Lower leg skin (tissue), 4 donors: Measurements from ENCODE around the gene IL23A. TPM values are rescaled to one million over a fixed set of nuclear protein-coding genes. Genes with fewer than 3 reads are reported as not detected.
"Not testable (repeated sequence)": the region's sequence is repeated elsewhere in the genome, so short reads cannot be mapped to it uniquely, and the experiment has no call there.

ENCODE experiments used
- DNase-seq, 2 donors: peaks; one replicate each; pipeline ENCODE4 v3.0.0-alpha.2; 2019; ENCODE audit warnings: low spot score in 2 of 2
- H3K4me3 ChIP-seq: fragments of 200-600 bp; sonication (generic); 2 replicates; pipeline ENCODE4 v1.5.1; 2017; ENCODE audit warnings: mild to moderate bottlenecking, low read depth; ENCODE audit not compliant: poor library complexity, severe bottlenecking
- POLR2A ChIP-seq, 2 donors: fragments of 450-650 bp; IDR thresholded peaks; one replicate each; pipeline ENCODE4 v1.6.1; 2016 to 2017; ENCODE audit warnings: antibody characterized with exemption in 2 of 2, mild to moderate bottlenecking in 1 of 2, moderate library complexity in 1 of 2
- WGBS, 2 donors: methylation state at CpG; one replicate each; pipeline ENCODE4 v1.1.5; 2018; 5-methylcytosine and 5-hydroxymethylcytosine counted together
- intact Hi-C: fragments of 100-400 bp; cut with DNase I; formaldehyde crosslinking; loops from one replicate; pipeline ENCODE4 v1.15.0; 2023; ENCODE audit warnings: low total_unique reads
- total RNA-seq, 4 donors: library from RNA; depleted of rRNA; stranded (reverse); fragments of >200 nt; gene quantifications; one replicate each; pipeline ENCODE4 v1.1.0, GENCODE V29; 2016
- TF ChIP-seq, protein P1 (sequence below), 3 donors: fragments of 450-650 bp; IDR thresholded peaks; one replicate each; pipeline ENCODE4 v1.5.1; 2016; ENCODE audit warnings: antibody characterized with exemption in 3 of 3, mild to moderate bottlenecking in 3 of 3, moderate library complexity in 2 of 3

IL23A gene
- total RNA-seq, 4 donors from 2014 or later = 0.45 TPM; not detected in 3

GRCh38 chr12:56336361-56337167, 2.1 kb upstream of the IL23A start:
- no peak for DNase-seq
- TF ChIP-seq, protein P1, sequence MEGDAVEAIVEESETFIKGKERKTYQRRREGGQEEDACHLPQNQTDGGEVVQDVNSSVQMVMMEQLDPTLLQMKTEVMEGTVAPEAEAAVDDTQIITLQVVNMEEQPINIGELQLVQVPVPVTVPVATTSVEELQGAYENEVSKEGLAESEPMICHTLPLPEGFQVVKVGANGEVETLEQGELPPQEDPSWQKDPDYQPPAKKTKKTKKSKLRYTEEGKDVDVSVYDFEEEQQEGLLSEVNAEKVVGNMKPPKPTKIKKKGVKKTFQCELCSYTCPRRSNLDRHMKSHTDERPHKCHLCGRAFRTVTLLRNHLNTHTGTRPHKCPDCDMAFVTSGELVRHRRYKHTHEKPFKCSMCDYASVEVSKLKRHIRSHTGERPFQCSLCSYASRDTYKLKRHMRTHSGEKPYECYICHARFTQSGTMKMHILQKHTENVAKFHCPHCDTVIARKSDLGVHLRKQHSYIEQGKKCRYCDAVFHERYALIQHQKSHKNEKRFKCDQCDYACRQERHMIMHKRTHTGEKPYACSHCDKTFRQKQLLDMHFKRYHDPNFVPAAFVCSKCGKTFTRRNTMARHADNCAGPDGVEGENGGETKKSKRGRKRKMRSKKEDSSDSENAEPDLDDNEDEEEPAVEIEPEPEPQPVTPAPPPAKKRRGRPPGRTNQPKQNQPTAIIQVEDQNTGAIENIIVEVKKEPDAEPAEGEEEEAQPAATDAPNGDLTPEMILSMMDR (IDR thresholded peaks at IDR 0.05) = no peak
- TF ChIP-seq POLR2A (IDR thresholded peaks at IDR 0.05) = no peak
- intact Hi-C loops = no loop called here
- WGBS, 2 donors = 69 to 75% methylated on average over 9 of the region's 9 CpGs
- no peak overlapping the region for H3K4me3 ChIP-seq

DNA sequence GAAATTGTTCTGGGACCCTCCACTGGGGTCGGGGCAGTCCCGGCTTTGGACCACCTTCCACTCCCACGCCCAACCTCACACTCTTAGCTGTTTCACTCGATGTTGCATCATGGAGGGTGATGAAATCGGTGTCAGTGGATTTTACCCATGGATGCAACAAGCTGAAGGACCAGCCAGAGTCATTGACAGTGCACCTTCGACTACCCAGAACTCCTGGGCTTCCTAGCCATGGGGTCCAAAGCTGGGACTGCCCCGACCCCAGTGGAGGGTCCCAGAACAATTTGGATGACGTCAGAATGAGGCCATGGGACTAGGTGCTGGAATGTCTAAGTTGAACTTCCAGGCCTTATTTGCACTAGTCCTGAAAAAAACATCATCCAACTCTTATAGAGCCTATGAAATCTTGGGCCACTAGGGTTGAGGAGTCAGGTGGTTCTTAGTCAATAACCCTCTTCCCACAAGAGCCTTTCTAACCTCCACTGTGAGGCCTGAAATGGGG, 882 bp upstream of the IL23A start:
- TF ChIP-seq POLR2A (IDR thresholded peaks at IDR 0.05) = no peak
- TF ChIP-seq, protein P1 (IDR thresholded peaks at IDR 0.05) = no peak
- WGBS, 2 donors = 80 to 86% methylated on average over 8 of the region's 8 CpGs
- no peak for DNase-seq
- no peak overlapping the region for H3K4me3 ChIP-seq
- intact Hi-C loops = no loop called here

DNA sequence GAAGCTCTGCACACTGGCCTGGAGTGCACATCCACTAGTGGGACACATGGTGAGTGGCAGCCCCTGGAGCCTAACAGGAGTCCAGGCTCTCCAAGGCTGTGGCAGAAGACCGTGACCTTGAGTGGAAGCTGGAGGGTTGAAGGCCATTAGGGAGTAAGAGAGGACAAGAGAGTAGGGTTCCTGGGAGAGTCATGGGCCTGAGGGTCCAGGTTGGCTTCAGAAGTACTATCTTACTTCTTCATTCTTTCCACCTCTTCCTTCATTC, 406 bp downstream of the IL23A start:
- no peak overlapping the region for H3K4me3 ChIP-seq
- intact Hi-C loops = no loop called here
- no peak for DNase-seq
- TF ChIP-seq, protein P1 (IDR thresholded peaks at IDR 0.05) = no peak
- no peak for TF ChIP-seq POLR2A (IDR thresholded peaks at IDR 0.05)
- 92 to 95% methylated on average over 1 of the region's 1 CpG for WGBS, 2 donors

- no peak for DNase-seq
- no peak for TF ChIP-seq POLR2A (IDR thresholded peaks at IDR 0.05)
- TF ChIP-seq, protein P1 (IDR thresholded peaks at IDR 0.05) = no peak
- WGBS, 2 donors = 23 to 36% methylated on average over 1 of the region's 1 CpG
- intact Hi-C loops = no loop called here
- H3K4me3 ChIP-seq = no peak overlapping the region
Observed at GRCh38 chr12:56341616-56342015, 2.9 kb downstream of the IL23A start.

DNA sequence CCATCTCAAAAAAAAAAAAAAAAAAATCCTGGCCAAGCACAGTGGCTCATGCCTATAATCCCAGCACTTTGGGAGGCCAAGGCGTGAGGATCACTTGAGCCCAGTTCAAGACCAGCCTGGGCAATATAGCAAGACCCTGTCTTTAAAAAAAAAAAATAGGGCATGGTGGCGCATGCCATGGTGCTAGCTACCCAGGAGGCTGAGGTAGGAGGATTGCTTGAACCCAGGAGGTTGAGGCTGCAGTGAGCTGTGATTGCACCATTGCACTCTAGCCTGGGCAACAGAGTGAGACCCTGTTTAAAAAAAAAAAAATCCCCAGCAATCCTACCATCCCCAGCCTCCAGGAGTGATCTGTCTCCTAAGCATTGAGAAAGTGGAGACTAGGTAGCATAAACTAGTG, 3.6 kb downstream of the IL23A start:
- WGBS, 2 donors = 95 to 100% methylated on average over 2 of the region's 2 CpGs
- H3K4me3 ChIP-seq, intact Hi-C loops, DNase-seq: not testable (repeated sequence)

DNA sequence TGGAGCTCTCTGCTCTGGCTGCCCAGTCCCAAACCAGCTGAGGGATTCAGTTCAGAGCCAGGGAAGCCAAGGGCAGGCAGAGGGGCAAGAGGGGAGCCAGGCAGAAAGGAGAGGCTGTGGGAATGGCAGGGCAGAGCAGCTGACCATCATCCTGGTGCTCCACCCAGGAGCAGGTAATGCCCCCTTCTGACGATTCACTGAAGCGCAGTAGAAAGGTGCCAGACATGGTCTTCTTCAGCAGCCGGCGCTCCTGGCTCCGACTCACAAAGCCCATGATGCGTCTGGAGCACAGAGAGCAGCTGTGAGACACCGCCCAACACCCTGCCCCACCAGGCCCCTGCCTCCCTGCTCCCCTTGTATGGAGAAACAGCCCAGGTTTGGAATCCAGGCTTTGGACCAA, 8.0 kb downstream of the IL23A start:
- no peak overlapping the region for H3K4me3 ChIP-seq
- no peak for DNase-seq
- intact Hi-C loops = no loop called here
- TF ChIP-seq, protein P1 (IDR thresholded peaks at IDR 0.05) = no peak
- no peak for TF ChIP-seq POLR2A (IDR thresholded peaks at IDR 0.05)
- 79 to 88% methylated on average over 6 to 7 of the region's 7 CpGs for WGBS, 2 donors

GRCh38 chr12:56347255-56347654, 8.6 kb downstream of the IL23A start:
- 92 to 93% methylated on average over 9 of the region's 9 CpGs for WGBS, 2 donors
- DNase-seq, intact Hi-C loops, H3K4me3 ChIP-seq: not testable (repeated sequence)
